HCT116 (cell line): ENCODE results near the gene QSOX1. TPM values are rescaled to one million over a fixed set of nuclear protein-coding genes. Genes with fewer than 3 reads are reported as not detected.

Experiments used
- ATAC-seq: fragments of 200-7000 bp; cut with Tn5 transposase; 2 replicates; pipeline ENCODE4 v1.9.1; 2020; ENCODE audit warnings: mild to moderate bottlenecking, moderate library complexity
- BruUV-seq: library from RNA; stranded (reverse); fragments of 400-500 nt; replicated peaks from 2 replicates; lab custom pipeline; 2021; lab: Mats Ljungman, UMichigan
- CTCF ChIA-PET: fragments of 300-600 bp; sonication (Branson Sonifier 250); formaldehyde crosslinking; loops from one replicate; lab custom pipeline; 2021; ENCODE audit warnings: antibody characterized with exemption; lab: Charles Lee
- POLR2A ChIA-PET: fragments of 300-600, 350-600 bp; sonication (Branson Sonifier 250); formaldehyde crosslinking; loops from one replicate; lab custom pipeline; 2021; ENCODE audit warnings: antibody characterized with exemption; lab: Charles Lee
- RAD21 ChIA-PET, 2 experiments: fragments of 300-600 bp; sonication (Branson Sonifier 250); formaldehyde crosslinking; loops; one replicate each; lab custom pipeline; 2023; ENCODE audit warnings: low total read pairs in 2 of 2; ENCODE audit not compliant: uncharacterized antibody in 2 of 2, unreplicated experiment in 2 of 2, low non-redundant PET in 1 of 2; lab: Charles Lee
- DNase-seq: peaks from one replicate; pipeline ENCODE4 v3.0.0-alpha.2; 2010; ENCODE audit warnings: low read depth, low spot score
- H2AFZ ChIP-seq: fragments of 200-600 bp; shearing (Covaris generic), sonication (generic); 2 replicates; pipeline ENCODE4 v1.6.1; 2017; ENCODE audit warnings: low read depth, mixed run types, mixed read lengths, antibody characterized with exemption, low read length; ENCODE audit not compliant: poor library complexity, severe bottlenecking
- H3K27ac ChIP-seq: 2 replicates; pipeline ENCODE4 v1.5.1; 2012; ENCODE audit warnings: low read depth, low read length
- H3K27me3 ChIP-seq: fragments of 200-600 bp; sonication (generic); 2 replicates; pipeline ENCODE4 v1.6.1; 2016; ENCODE audit warnings: mixed run types, low read length, mixed read lengths; ENCODE audit not compliant: insufficient read depth
- H3K36me3 ChIP-seq, 2 experiments: fragments of 200-500 bp in 1 of 2; fragments of 200-600 bp in 1 of 2; sonication (Bioruptor generic) in 1 of 2; sonication (generic) in 1 of 2; 2 replicates each; pipeline versions ENCODE4 v1.5.1 to v1.6.1; 2014 to 2016; ENCODE audit warnings: low read length in 2 of 2, inconsistent platforms in 1 of 2, mixed read lengths in 1 of 2, mixed run types in 1 of 2; ENCODE audit not compliant: insufficient read depth in 2 of 2, control insufficient read depth in 1 of 2
- H3K4me1 ChIP-seq, 2 experiments: fragments of 200-600 bp in 1 of 2; sonication (generic) in 1 of 2; 2 replicates each; pipeline versions ENCODE4 v1.5.1 to v1.6.1; 2012 to 2017; ENCODE audit warnings: low read length in 2 of 2, inconsistent platforms in 1 of 2, mild to moderate bottlenecking in 1 of 2, mixed read lengths in 1 of 2, mixed run types in 1 of 2, moderate library complexity in 1 of 2; ENCODE audit not compliant: insufficient read depth in 2 of 2, control insufficient read depth in 1 of 2
- H3K4me2 ChIP-seq: fragments of 200-600 bp; sonication (generic); 2 replicates; pipeline ENCODE4 v1.6.1; 2017; ENCODE audit warnings: mixed run types, low read length, mixed read lengths
- H3K4me3 ChIP-seq, 2 experiments: fragments of 200-600 bp in 1 of 2; sonication (generic) in 1 of 2; replicated peaks in 1 of 2; 2 replicates each; pipeline ENCODE4 v1.5.1; 2011 to 2016; ENCODE audit warnings: low read length in 2 of 2, control low read depth in 1 of 2, low read depth in 1 of 2, mild to moderate bottlenecking in 1 of 2, mixed read lengths in 1 of 2, mixed run types in 1 of 2
- H3K79me2 ChIP-seq: fragments of 200-600 bp; sonication (generic); 2 replicates; pipeline ENCODE4 v1.6.1; 2017; ENCODE audit warnings: mild to moderate bottlenecking, mixed run types, low read length, moderate library complexity, mixed read lengths; ENCODE audit not compliant: insufficient read depth
- H3K9ac ChIP-seq: fragments of 200-600 bp; sonication (generic); 2 replicates; pipeline ENCODE4 v1.6.1; 2016; ENCODE audit warnings: low read length, mixed read lengths
- H3K9me2 ChIP-seq: fragments of 200-600 bp; sonication (generic), shearing (Covaris generic); 2 replicates; pipeline ENCODE4 v1.6.1; 2017; ENCODE audit warnings: mixed run types, mild to moderate bottlenecking, moderate library complexity; ENCODE audit not compliant: insufficient read depth
- H3K9me3 ChIP-seq, 2 experiments: fragments of 200-500 bp in 1 of 2; fragments of 200-600 bp in 1 of 2; sonication (Bioruptor generic) in 1 of 2; sonication (generic) in 1 of 2; 2 replicates each; pipeline ENCODE4 v1.6.1; 2014 to 2017; ENCODE audit warnings: low read length in 2 of 2, mixed read lengths in 2 of 2, inconsistent platforms in 1 of 2, low read depth in 1 of 2, mild to moderate bottlenecking in 1 of 2, mixed run types in 1 of 2, moderate library complexity in 1 of 2; ENCODE audit not compliant: control insufficient read depth in 1 of 2, insufficient read depth in 1 of 2
- H4K20me1 ChIP-seq: fragments of 200-600 bp; sonication (generic), shearing (Covaris generic); 2 replicates; pipeline ENCODE4 v1.6.1; 2017; ENCODE audit warnings: mixed run types, mild to moderate bottlenecking, moderate library complexity; ENCODE audit not compliant: insufficient read depth
- CBX3 ChIP-seq: IDR thresholded peaks from 2 replicates; pipeline ENCODE4 v1.6.1; 2012; ENCODE audit warnings: low read depth
- CEBPB ChIP-seq: IDR thresholded peaks from 2 replicates; pipeline ENCODE4 v1.6.1; 2012; ENCODE audit warnings: low read depth
- CTCF ChIP-seq, 3 experiments: fragments of 200-600 bp in 1 of 3; sonication (generic) in 1 of 3; IDR thresholded peaks in 2 of 3; conservative IDR thresholded peaks in 1 of 3; 2 replicates each; pipeline ENCODE4 v1.5.1; 2012 to 2017; ENCODE audit warnings: low read depth in 2 of 3, low read length in 2 of 3, antibody characterized with exemption in 1 of 3, borderline replicate concordance in 1 of 3, control low read depth in 1 of 3, mild to moderate bottlenecking in 1 of 3, mixed read lengths in 1 of 3, mixed run types in 1 of 3, moderate library complexity in 1 of 3; ENCODE audit not compliant: insufficient read depth in 1 of 3
- EGR1 ChIP-seq: IDR thresholded peaks from 2 replicates; pipeline ENCODE4 v1.6.1; 2012; ENCODE audit warnings: low read depth
- EZH2 ChIP-seq: fragments of 200-600 bp; sonication (generic); IDR thresholded peaks from 2 replicates; pipeline ENCODE4 v1.6.1; 2017; ENCODE audit warnings: antibody characterized with exemption, mixed run types
- FOSL1 ChIP-seq: IDR thresholded peaks from 2 replicates; pipeline ENCODE4 v1.6.1; 2012; ENCODE audit warnings: low read depth
- MAX ChIP-seq: IDR thresholded peaks from 2 replicates; pipeline ENCODE4 v1.6.1; 2012
- POLR2AphosphoS5 ChIP-seq: IDR thresholded peaks from 2 replicates; pipeline ENCODE4 v1.6.1; 2011; ENCODE audit warnings: mild to moderate bottlenecking, low read depth, low read length, moderate library complexity
- RAD21 ChIP-seq: IDR thresholded peaks from 2 replicates; pipeline ENCODE4 v1.6.1; 2012; ENCODE audit warnings: low read depth, mild to moderate bottlenecking
- REST ChIP-seq: IDR thresholded peaks from 2 replicates; pipeline ENCODE4 v1.6.1; 2012; ENCODE audit warnings: low read depth
- SIN3A ChIP-seq: IDR thresholded peaks from 2 replicates; pipeline ENCODE4 v1.6.1; 2012; ENCODE audit warnings: low read depth
- SRF ChIP-seq: IDR thresholded peaks from 2 replicates; pipeline ENCODE4 v1.6.1; 2012; ENCODE audit warnings: low read depth
- TCF7L2 ChIP-seq: IDR thresholded peaks from 2 replicates; pipeline ENCODE4 v1.7.0; 2011; ENCODE audit warnings: borderline replicate concordance, inconsistent platforms; ENCODE audit not compliant: insufficient read depth, insufficient read length; ENCODE audit errors: extremely low read depth
- ZBTB33 ChIP-seq: IDR thresholded peaks from 2 replicates; pipeline ENCODE4 v1.6.1; 2011; ENCODE audit warnings: mild to moderate bottlenecking, low read length, moderate library complexity; ENCODE audit not compliant: insufficient replicate concordance; ENCODE audit errors: extremely low read depth
- intact Hi-C: fragments of 100-400 bp; cut with micrococcal nuclease; formaldehyde crosslinking; loops from 2 replicates; pipeline ENCODE4 v1.10.0; 2022
- total RNA-seq: library from RNA; stranded (reverse); gene quantifications from one replicate; pipeline ENCODE4 v1.2.1, GENCODE V29; 2021; ENCODE audit not compliant: unreplicated experiment

QSOX1 gene
- total RNA-seq, 1 experiment from 2014 or later = 89.2 TPM

- TF ChIP-seq ZBTB33 (no peak), CEBPB (no peak), CBX3 (no peak), FOSL1 (no peak)
- TF ChIP-seq, all 23 proteins: peak for 0
Measured at GRCh38 chr1:180144659-180145357, 9.9 kb upstream of the QSOX1 start (continued).

- H3K79me2 ChIP-seq = no peaks in the 10 kb centered on the region
- no peak overlapping the region for H3K4me2 ChIP-seq
- H3K9me3 ChIP-seq = no peaks in the 10 kb centered on the region
- ChIA-PET RAD21 (no interaction called here), CTCF (no interaction called here), POLR2A (interaction anchor here (1.0 kb wide), 1 partner anchor 9 kb away, joined by 3 read pairs; the partner anchor contains the start of gene QSOX1)
- no peaks in the 10 kb centered on the region for H3K4me1 ChIP-seq
- H3K9me2 ChIP-seq = no peaks in the 10 kb centered on the region
- H3K27me3 ChIP-seq = no peaks in the 10 kb centered on the region
- ATAC-seq (no peak), DNase-seq (no peak)
- no peak overlapping the region for H3K4me3 ChIP-seq
- H3K36me3 ChIP-seq = no peaks in the 10 kb centered on the region
- intact Hi-C loops = no loop called here
- no peak overlapping the region for H3K9ac ChIP-seq
- BruUV-seq = no TSS peak
- no peak overlapping the region for H3K27ac ChIP-seq
- no peak overlapping the region for H2AFZ ChIP-seq
- no peaks in the 10 kb centered on the region for H4K20me1 ChIP-seq
- TF ChIP-seq TCF7L2 = no peak
- no peak for TF ChIP-seq POLR2AphosphoS5
- TF ChIP-seq MAX = no peak
- no peak for TF ChIP-seq EZH2
- no peak for TF ChIP-seq SRF
- TF ChIP-seq CBX3 = no peak
- TF ChIP-seq RAD21 = no peak
- TF ChIP-seq REST = no peak
- TF ChIP-seq SIN3A = no peak
- TF ChIP-seq CTCF (IDR thresholded peaks at IDR 0.05 in 2 of 3, conservative IDR thresholded peaks at IDR 0.05 in 1 of 3; ENCODE audit: borderline replicate concordance in 1 of 3, insufficient read depth in 1 of 3, low read depth in 2 of 3, low read length in 2 of 3) = no peak
- no peak for TF ChIP-seq EGR1
- TF ChIP-seq ZBTB33 = no peak
Measured at GRCh38 chr1:180145446-180145845, 9.2 kb upstream of the QSOX1 start.
